Left lobe of liver (tissue), 1 donor: ENCODE data around the gene HSCB. TPM values are rescaled to one million over a fixed set of nuclear protein-coding genes. Genes with fewer than 3 reads are reported as not detected.

ENCODE experiments used
- total RNA-seq: library from RNA; stranded (reverse); gene quantifications from one replicate; pipeline ENCODE4 v1.2.1, GENCODE V29; 2021
- donor health status: DM: no; HTN: yes; CAD: no.

HSCB gene
- total RNA-seq, 1 donor from 2014 or later, result 11.6 TPM

Other genes starting within 250 kb of the HSCB start
- gene TTC28, start 62.2 kb upstream of the HSCB start, total RNA-seq, result 12.3 TPM
- gene CHEK2, start 219 bp upstream of the HSCB start, total RNA-seq, result 2.7 TPM
- 27.6 TPM for gene CCDC117, start 30.7 kb downstream of the HSCB start, total RNA-seq
- 389 TPM for gene XBP1, start 58.5 kb downstream of the HSCB start, total RNA-seq
- gene ZNRF3, start 141.5 kb downstream of the HSCB start, total RNA-seq, result 7.3 TPM